HG03342 (cell line): ENCODE results near the gene ISOC2.
A peak's percentile ranks its signal among the peaks of the same experiment; 100 is the strongest.
"Not testable (repeated sequence)": the region's sequence is repeated elsewhere in the genome, so short reads cannot be mapped to it uniquely, and the experiment has no call there.

ENCODE experiments used
- ATAC-seq: cut with Tn5 transposase; IDR thresholded peaks from one replicate; pipeline ENCODE4 v1.9.1; 2021; ENCODE audit warnings: mild to moderate bottlenecking, moderate library complexity; ENCODE audit not compliant: unreplicated experiment

The ISOC2 gene

DNA sequence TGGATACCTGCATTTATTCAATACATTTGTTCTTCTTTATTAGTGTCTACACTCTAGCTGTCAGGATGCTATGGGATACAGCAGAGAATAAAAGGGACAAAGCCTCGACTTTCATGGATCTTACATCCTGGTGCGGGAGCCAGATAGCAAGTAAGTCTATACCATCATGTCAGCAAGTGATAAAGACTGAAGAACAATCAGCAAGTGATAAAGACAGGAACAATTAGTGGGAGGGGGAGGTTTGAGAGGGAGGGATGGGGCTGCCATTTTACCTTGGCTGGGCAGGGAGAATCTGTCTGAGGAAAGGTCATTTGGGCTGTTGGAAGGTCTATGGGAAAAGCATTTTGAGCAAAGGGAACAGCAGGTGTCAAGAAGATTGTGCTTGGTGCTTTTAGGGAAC, 51.3 kb downstream of the ISOC2 start:
- ATAC-seq, result no peak

DNA sequence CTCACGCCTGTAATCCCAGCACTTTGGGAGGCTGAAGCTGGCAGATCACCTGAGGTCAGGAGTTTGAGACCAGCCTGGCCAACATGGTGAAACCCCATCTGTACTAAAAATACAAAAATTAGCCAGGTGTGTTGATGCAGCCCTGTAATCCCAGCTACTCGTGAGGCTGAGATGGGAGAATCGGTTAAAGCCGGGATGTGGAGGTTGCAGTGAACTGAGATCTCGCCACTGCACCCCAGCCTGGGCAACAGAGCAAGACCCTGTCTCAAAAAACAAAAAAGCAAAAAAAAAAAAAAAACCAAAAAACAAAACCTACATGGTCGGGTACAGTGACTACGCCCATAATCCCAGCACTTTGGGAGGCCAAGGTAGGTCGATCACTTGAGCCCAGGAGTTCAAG, 52.3 kb downstream of the ISOC2 start:
- not testable (repeated sequence) for ATAC-seq

DNA sequence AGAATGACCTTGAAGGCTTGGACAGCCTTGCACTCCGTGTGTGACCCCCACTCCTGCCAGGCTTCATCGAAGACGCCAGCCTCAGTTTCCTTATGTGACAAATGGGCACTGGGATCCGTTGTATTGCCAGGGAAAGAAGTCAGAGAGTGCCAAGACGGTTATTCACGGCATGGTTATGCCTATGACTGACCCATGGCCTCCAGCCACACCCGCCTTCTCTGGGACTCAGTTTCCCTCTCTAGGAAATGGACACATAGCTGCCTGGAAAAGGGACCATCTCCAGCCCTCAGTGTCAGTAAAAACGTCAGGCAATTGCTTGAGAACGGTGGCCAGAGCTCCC, 52.9 kb downstream of the ISOC2 start:
- ATAC-seq, result no peak

- ATAC-seq, result peak; percentile 85
Measured at GRCh38 chr19:55407800-55408532, 53.5 kb downstream of the ISOC2 start.

DNA sequence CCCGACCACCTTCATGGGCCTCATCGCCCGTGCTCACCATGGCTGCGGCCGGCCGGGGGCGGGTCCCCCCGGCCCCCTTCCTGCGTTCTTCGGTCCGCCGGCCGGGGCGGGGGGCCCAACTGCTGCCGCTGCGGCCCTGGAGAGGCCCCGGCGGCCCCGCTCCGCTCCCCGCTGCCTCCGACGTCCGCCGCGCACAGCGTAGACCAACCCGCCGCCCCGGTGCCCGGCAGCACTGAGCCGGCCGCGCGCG, 54.0 kb downstream of the ISOC2 start, which contains the start of gene UBE2S:
Gene UBE2S, minus strand, starts transcription at position 239 of the 250 bp plus-strand sequence. Its CDS starts 199 bp downstream, at position 40.
- not testable (repeated sequence) for ATAC-seq

GRCh38 chr19:55406826-55407549, 54.5 kb downstream of the ISOC2 start:
- no peak for ATAC-seq

DNA sequence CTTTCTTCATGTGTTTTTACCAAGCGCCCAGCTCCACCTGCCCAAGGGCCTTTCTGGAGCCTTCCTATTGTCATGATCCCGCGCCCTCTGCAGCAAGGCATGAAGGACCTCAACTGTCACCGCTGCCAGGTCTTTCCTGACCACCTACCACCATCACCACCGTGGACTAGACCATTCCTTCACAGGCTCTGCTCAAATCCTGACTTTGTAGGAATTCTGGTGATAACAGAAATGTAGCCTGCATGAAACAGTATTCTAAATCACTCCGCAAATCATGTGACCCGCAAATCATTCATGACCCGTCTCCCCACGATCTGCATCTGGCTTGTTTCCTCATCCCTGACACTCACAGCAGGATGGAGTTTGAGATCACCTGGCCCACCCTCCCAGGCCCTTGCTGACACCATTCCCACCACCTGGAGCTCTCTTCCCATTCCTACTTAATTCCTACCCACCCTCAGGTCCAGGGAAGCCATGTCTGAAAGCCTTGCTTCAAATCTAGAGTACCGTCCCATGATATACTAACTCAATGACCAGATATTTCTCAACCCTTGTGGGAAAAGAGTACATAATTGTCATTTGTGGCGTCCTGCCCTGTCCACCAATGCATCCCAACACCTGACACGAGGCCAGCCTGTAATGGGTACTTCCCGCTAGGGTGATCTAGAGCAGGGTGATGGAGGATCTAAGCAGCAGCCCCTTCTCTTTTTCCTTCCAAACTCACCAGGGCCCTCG, 55.2 kb downstream of the ISOC2 start:
- no peak for ATAC-seq

DNA sequence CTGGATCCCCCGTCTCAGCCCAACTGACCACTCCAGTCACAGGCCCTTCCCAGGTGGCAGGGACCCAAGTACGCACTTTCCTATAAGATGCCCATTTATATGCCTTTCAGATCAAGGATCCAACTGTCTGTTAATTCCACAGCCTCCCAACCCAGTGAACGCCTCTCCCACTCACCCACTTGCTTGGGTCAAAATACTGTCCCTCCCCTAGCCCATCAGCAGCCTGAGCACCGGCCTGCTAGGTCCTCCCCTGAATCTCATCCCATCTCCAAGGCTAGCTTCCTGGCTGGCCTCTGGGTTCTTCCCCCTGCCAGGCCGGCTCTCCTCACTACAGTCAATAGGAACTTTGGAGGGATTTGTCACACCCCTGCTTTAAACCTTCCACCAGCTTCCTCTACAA, 55.8 kb downstream of the ISOC2 start:
- ATAC-seq, result no peak
